GM11168 (cell line): Measurements from ENCODE around the gene CLRN2.

ENCODE experiments used
- in situ Hi-C: fragments of 300-500 bp; cut with MboI; formaldehyde crosslinking; loops from one replicate; pipeline ENCODE4 v1.12.0; 2022; ENCODE audit warnings: low sequenced_read_pairs; ENCODE audit not compliant: unreplicated experiment

The CLRN2 gene

GRCh38 chr4:17514865-17515264 is at the start of gene CLRN2:
Gene CLRN2 (plus strand): TSS chr4:17515165. CDS start chr4:17515267, 102 bp downstream.
- in situ Hi-C loops = no loop called here

- in situ Hi-C loops = no loop called here
Observed at GRCh38 chr4:17468619-17469221, 46.2 kb upstream of the CLRN2 start.

GRCh38 chr4:17469931-17470674 is 44.9 kb upstream of the CLRN2 start:
- in situ Hi-C loops = no loop called here

- in situ Hi-C loops = no loop called here
Observed at GRCh38 chr4:17475481-17475880, 39.5 kb upstream of the CLRN2 start.

- in situ Hi-C loops = no loop called here
Observed at GRCh38 chr4:17476853-17477252, 38.1 kb upstream of the CLRN2 start.

GRCh38 chr4:17477774-17478472 is 37.0 kb upstream of the CLRN2 start:
- in situ Hi-C loops = no loop called here

- in situ Hi-C loops = no loop called here
Observed at GRCh38 chr4:17480210-17480927, 34.6 kb upstream of the CLRN2 start.

- in situ Hi-C loops = no loop called here
Observed at GRCh38 chr4:17480955-17481354, 34.0 kb upstream of the CLRN2 start.

GRCh38 chr4:17482716-17483115 is 32.2 kb upstream of the CLRN2 start:
- in situ Hi-C loops = no loop called here

GRCh38 chr4:17489123-17489522 is 25.8 kb upstream of the CLRN2 start:
- in situ Hi-C loops = no loop called here

GRCh38 chr4:17489721-17490120 is 25.2 kb upstream of the CLRN2 start:
- in situ Hi-C loops = no loop called here

GRCh38 chr4:17490575-17491059 is 24.3 kb upstream of the CLRN2 start:
- in situ Hi-C loops = no loop called here

- in situ Hi-C loops = no loop called here
Observed at GRCh38 chr4:17491196-17491595, 23.8 kb upstream of the CLRN2 start.

GRCh38 chr4:17492058-17492741 is 22.8 kb upstream of the CLRN2 start:
- in situ Hi-C loops = no loop called here

- in situ Hi-C loops = no loop called here
Observed at GRCh38 chr4:17492876-17493275, 22.1 kb upstream of the CLRN2 start.

- in situ Hi-C loops = no loop called here
Observed at GRCh38 chr4:17493619-17494018, 21.3 kb upstream of the CLRN2 start.

- in situ Hi-C loops = no loop called here
Observed at GRCh38 chr4:17494258-17495190, 20.4 kb upstream of the CLRN2 start.

GRCh38 chr4:17497890-17498523 is 17.0 kb upstream of the CLRN2 start:
- in situ Hi-C loops = no loop called here

GRCh38 chr4:17500574-17500973 is 14.4 kb upstream of the CLRN2 start:
- in situ Hi-C loops = no loop called here
